HUES64 (cell line): ENCODE measurements around the gene MED26.
"Not testable (repeated sequence)": the region's sequence is repeated elsewhere in the genome, so short reads cannot be mapped to it uniquely, and the experiment has no call there.

Experiments
- H3K27ac ChIP-seq: 2 replicates; pipeline ENCODE4 v1.7.0; 2013; ENCODE audit warnings: low read depth, low read length, inconsistent platforms
- H3K27me3 ChIP-seq: 2 replicates; pipeline ENCODE4 v1.6.1; 2013; ENCODE audit warnings: mild to moderate bottlenecking, low read length; ENCODE audit not compliant: insufficient read depth
- H3K36me3 ChIP-seq: 2 replicates; pipeline ENCODE4 v1.6.1; 2013; ENCODE audit warnings: mild to moderate bottlenecking, low read length; ENCODE audit not compliant: insufficient read depth
- H3K4me1 ChIP-seq: 2 replicates; pipeline ENCODE4 v1.6.1; 2013; ENCODE audit warnings: mild to moderate bottlenecking, low read length, moderate library complexity; ENCODE audit not compliant: insufficient read depth
- H3K4me3 ChIP-seq: 2 replicates; pipeline ENCODE4 v1.5.1; 2013; ENCODE audit warnings: mild to moderate bottlenecking, low read length, moderate library complexity
- H3K9ac ChIP-seq: 2 replicates; pipeline ENCODE4 v1.6.1; 2013; ENCODE audit warnings: mild to moderate bottlenecking, low read depth, low read length
- H3K9me3 ChIP-seq: 2 replicates; pipeline ENCODE4 v1.6.1; 2013; ENCODE audit warnings: low read depth, low read length; ENCODE audit not compliant: insufficient read depth
- WGBS: fragments of 150-250, 120-280 bp; methylation state at CpG from one replicate; pipeline ENCODE4 v1.1.7; 2013; ENCODE audit warnings: missing lambda C conversion rate; 5-methylcytosine and 5-hydroxymethylcytosine counted together

Gene MED26

DNA sequence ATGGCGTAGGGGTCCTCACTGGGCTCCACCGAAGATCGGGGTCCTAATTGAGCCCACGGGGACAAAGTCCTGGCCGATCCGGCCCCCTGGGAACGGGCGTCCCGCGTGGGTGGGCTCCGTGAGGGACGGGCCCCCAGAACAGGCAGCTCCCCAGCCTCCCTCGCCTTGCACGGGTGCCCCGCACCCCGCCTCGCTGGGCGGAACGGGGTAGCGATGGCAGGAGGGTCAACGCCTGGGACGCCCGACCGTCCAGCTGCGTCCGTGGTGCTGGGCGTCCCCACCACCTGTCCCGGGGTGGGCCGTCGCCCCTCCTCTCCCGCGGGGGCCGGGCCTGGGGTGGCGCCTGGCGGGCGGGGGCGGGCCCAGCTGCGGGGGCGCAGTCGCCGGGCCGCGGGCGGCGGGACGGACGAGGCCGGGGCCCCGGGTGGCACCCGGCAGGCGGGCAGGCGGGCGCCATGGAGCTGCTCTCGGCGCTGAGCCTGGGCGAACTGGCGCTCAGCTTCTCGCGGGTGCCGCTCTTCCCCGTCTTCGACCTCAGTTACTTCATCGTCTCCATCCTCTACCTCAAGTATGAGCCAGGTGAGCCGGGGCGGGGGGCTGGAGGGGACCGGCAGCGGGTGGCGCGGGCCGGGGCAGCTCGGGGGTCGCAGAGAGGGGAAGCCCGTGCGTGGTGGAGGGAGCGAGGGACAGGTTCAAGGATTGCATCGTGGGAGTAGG, 32.9 kb upstream of the MED26 start, which contains the start of gene TMEM38A:
Gene TMEM38A (plus strand): TSS at position 377 of the 717 bp plus-strand sequence. CDS start 79 bp downstream, at position 456.
- H3K4me3 ChIP-seq = peak within 1 kb of the TSS; percentile 94
- H3K9ac ChIP-seq = peak within 1 kb of the TSS; percentile 93
- H3K27me3 ChIP-seq = peaks cover 16% of the 10 kb centered on the region
- peak within 1 kb of the TSS; percentile 97 for H3K27ac ChIP-seq
- no peaks in the 10 kb centered on the region for H3K4me1 ChIP-seq
- H3K36me3 ChIP-seq = peaks cover 29% of the 10 kb centered on the region
- H3K9me3 ChIP-seq = no peaks in the 10 kb centered on the region
- under 1% methylated on average over 76 of the region's 76 CpGs for WGBS

- under 1% methylated on average over 60 of the region's 60 CpGs for WGBS
- Histone ChIP-seq H3K9ac (peak within 1 kb of the TSS; percentile 93), H3K4me1 (no peaks in the 10 kb centered on the region), H3K4me3 (peak within 1 kb of the TSS; percentile 94), H3K36me3 (peaks cover 37% of the 10 kb centered on the region), H3K27me3 (peaks cover 16% of the 10 kb centered on the region), H3K27ac (peak within 1 kb of the TSS; percentile 97), H3K9me3 (no peaks in the 10 kb centered on the region)
These were observed 32.1 kb upstream of the MED26 start, which contains the start of gene SMIM7 for GRCh38 chr19:16659832-16660708. Gene SMIM7 (minus strand): TSS chr19:16660144. CDS start chr19:16660110, 34 bp downstream.

GRCh38 chr19:16659464-16659831, 31.4 kb upstream of the MED26 start:
- H3K9ac ChIP-seq = peak overlapping the region; percentile 93
- WGBS = 3% methylated on average over 14 of the region's 14 CpGs
- peaks cover 16% of the 10 kb centered on the region for H3K27me3 ChIP-seq
- H3K9me3 ChIP-seq = no peaks in the 10 kb centered on the region
- no peak overlapping the region; the same call in 1 of the 2 replicates for H3K27ac ChIP-seq
- H3K4me1 ChIP-seq = no peaks in the 10 kb centered on the region
- peak overlapping the region; percentile 94 for H3K4me3 ChIP-seq
- H3K36me3 ChIP-seq = peaks cover 43% of the 10 kb centered on the region

GRCh38 chr19:16657384-16657783, 29.4 kb upstream of the MED26 start:
- 89% methylated on average over 5 of the region's 5 CpGs for WGBS
- peaks cover 63% of the 10 kb centered on the region for H3K36me3 ChIP-seq

GRCh38 chr19:16655727-16656126, 27.7 kb upstream of the MED26 start:
- H3K27ac ChIP-seq = no peak overlapping the region

More at GRCh38 chr19:16657384-16657783, 29.4 kb upstream of the MED26 start:
- H3K9ac ChIP-seq = no peak overlapping the region
- no peak overlapping the region for H3K4me3 ChIP-seq
- no peak overlapping the region for H3K27ac ChIP-seq
- H3K9me3 ChIP-seq = no peaks in the 10 kb centered on the region
- H3K4me1 ChIP-seq = no peaks in the 10 kb centered on the region
- H3K27me3 ChIP-seq = peaks cover 16% of the 10 kb centered on the region

GRCh38 chr19:16654627-16655026, 26.6 kb upstream of the MED26 start:
- Histone ChIP-seq H3K36me3 (peaks cover 90% of the 10 kb centered on the region), H3K27me3 (no peaks in the 10 kb centered on the region), H3K9me3 (no peaks in the 10 kb centered on the region), H3K4me3 (no peak overlapping the region), H3K9ac (no peak overlapping the region), H3K4me1 (no peaks in the 10 kb centered on the region), H3K27ac (no peak overlapping the region)
- 96% methylated on average over 3 of the region's 3 CpGs for WGBS

More at GRCh38 chr19:16655727-16656126, 27.7 kb upstream of the MED26 start:
- no peaks in the 10 kb centered on the region for H3K9me3 ChIP-seq
- no peak overlapping the region for H3K9ac ChIP-seq
- H3K4me1 ChIP-seq = no peaks in the 10 kb centered on the region
- H3K36me3 ChIP-seq = peaks cover 79% of the 10 kb centered on the region
- 96% methylated on average over 11 of the region's 11 CpGs for WGBS
- H3K4me3 ChIP-seq = no peak overlapping the region
- peaks cover 3% of the 10 kb centered on the region; the same call in 1 of the 2 replicates for H3K27me3 ChIP-seq

DNA sequence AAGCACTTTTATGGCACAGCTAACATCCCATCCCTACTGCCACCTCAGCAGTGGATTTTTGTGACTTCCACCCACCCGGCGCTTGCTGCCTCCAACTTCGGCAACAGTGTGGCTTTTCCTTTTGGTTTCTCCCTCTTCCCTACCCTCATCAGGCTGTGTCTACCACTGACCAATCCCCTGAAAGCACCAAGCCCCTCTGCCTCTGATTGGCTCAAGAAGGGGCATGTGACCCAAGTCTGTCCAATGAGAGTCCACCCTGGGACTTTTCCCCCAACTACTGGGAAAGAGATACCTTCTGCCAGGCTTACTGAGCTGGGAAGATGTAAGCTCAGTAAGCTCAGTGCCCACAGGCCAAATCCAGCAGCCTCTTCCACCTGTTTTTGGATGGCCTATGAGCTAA, 26.1 kb upstream of the MED26 start:
- WGBS = 96% methylated on average over 3 of the region's 3 CpGs
- Histone ChIP-seq H3K27me3 (no peaks in the 10 kb centered on the region), H3K36me3 (peaks cover 95% of the 10 kb centered on the region)

DNA sequence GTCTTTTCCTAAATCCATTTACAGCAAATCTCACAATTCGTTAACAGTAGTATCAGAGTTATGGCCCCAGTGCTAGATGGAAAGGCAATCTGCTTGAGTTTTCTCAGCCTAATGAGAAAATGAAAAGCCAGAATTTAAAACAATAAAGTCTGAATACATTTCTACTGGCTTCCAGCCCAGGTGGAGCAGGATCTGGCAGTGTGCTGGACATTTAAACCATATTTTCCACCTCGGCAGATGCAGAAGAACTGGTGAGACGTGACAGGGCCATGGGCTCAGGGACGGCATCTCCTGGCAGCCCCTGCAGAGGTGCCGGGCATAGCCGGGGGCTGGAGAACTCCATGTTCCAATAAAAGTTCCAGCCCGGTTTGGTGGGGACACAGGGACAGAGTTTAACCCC, 24.9 kb upstream of the MED26 start:
- Histone ChIP-seq H3K9ac (no peak overlapping the region), H3K4me1 (no peaks in the 10 kb centered on the region), H3K9me3 (no peaks in the 10 kb centered on the region), H3K36me3 (peaks cover 91% of the 10 kb centered on the region), H3K27me3 (no peaks in the 10 kb centered on the region), H3K4me3 (no peak overlapping the region), H3K27ac (no peak overlapping the region)
- WGBS = 95% methylated on average over 7 of the region's 7 CpGs

More for the DNA sequence above, 26.1 kb upstream of the MED26 start:
- Histone ChIP-seq H3K27ac (no peak overlapping the region), H3K9me3 (no peaks in the 10 kb centered on the region), H3K9ac (no peak overlapping the region), H3K4me1 (no peaks in the 10 kb centered on the region), H3K4me3 (no peak overlapping the region)

DNA sequence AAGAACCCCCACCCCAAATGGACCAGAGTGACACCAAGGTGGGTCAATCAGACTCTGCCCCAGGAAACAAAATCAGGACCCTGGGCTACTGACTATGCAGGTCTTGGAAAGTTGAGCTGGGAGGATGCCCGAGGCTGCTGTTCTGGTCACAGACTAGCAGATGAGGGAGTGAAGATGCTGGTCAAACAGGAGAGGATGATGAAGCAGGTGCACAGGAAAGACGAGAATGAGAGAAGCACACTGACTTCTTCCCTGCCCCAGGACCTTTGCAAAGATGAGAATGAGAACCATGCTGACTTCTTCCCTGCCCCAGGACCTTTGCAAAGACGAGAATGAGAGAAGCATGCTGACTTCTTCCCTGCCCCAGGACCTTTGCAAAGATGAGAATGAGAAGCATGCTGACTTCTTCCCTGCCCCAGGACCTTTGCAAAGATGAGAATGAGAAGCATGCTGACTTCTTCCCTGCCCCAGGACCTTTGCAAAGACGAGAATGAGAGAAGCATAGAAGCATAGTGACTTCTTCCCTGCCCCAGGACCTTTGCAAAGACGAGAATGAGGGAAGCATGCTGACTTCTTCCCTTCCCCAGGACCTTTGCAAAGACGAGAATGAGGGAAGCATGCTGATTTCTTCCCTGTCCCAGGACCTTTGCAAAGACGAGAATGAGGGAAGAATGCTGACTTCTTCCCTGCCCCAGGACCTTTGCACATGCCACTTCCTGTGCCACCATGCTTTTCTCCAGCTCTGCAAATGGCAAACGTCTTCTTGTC, 23.6 kb upstream of the MED26 start:
- not testable (repeated sequence) for H3K9ac ChIP-seq, H3K27ac ChIP-seq, H3K4me3 ChIP-seq, H3K9me3 ChIP-seq, H3K27me3 ChIP-seq, H3K4me1 ChIP-seq
- H3K36me3 ChIP-seq = peaks cover 90% of the 10 kb centered on the region
- 93% methylated on average over 8 of the region's 8 CpGs for WGBS

- Histone ChIP-seq H3K9me3 (no peaks in the 10 kb centered on the region), H3K4me1 (no peaks in the 10 kb centered on the region), H3K27ac (no peak overlapping the region), H3K9ac (no peak overlapping the region), H3K27me3 (no peaks in the 10 kb centered on the region), H3K4me3 (no peak overlapping the region), H3K36me3 (peaks cover 92% of the 10 kb centered on the region)
- WGBS = 96% methylated on average over 2 of the region's 2 CpGs
These were observed 22.8 kb upstream of the MED26 start for GRCh38 chr19:16650821-16651220.
